Mucosa of rectum (tissue), 2 donors: ENCODE measurements around the gene RNF227.

Experiments used
- H3K27ac ChIP-seq, 2 donors: one replicate each; pipeline ENCODE4 v1.7.0; 2013; ENCODE audit warnings: inconsistent platforms in 2 of 2, low read depth in 2 of 2, low read length in 2 of 2
- H3K27me3 ChIP-seq, 2 donors: one replicate each; pipeline ENCODE4 v1.7.0; 2013; ENCODE audit warnings: low read length in 2 of 2; ENCODE audit not compliant: control insufficient read depth in 2 of 2, insufficient read depth in 2 of 2
- H3K36me3 ChIP-seq, 2 donors: one replicate each; pipeline ENCODE4 v1.7.0; 2013; ENCODE audit warnings: low read length in 2 of 2; ENCODE audit not compliant: control insufficient read depth in 2 of 2, insufficient read depth in 2 of 2
- H3K4me1 ChIP-seq, 2 donors: one replicate each; pipeline ENCODE4 v1.7.0; 2013; ENCODE audit warnings: low read length in 2 of 2, mild to moderate bottlenecking in 1 of 2; ENCODE audit not compliant: control insufficient read depth in 2 of 2, insufficient read depth in 2 of 2
- H3K4me3 ChIP-seq, 2 donors: one replicate each; pipeline ENCODE4 v1.7.0; 2013; ENCODE audit warnings: low read length in 2 of 2
- H3K9ac ChIP-seq, 2 donors: one replicate each; pipeline ENCODE4 v1.7.0; 2013; ENCODE audit warnings: low read length in 2 of 2, low read depth in 1 of 2, mild to moderate bottlenecking in 1 of 2
- H3K9me3 ChIP-seq, 2 donors: one replicate each; pipeline ENCODE4 v1.7.0; 2013; ENCODE audit warnings: low read length in 2 of 2; ENCODE audit not compliant: control insufficient read depth in 2 of 2
- donor health status: healthy.
- donor health status: Normal muscosa, but diverticular disease.

The RNF227 gene

GRCh38 chr17:7946441-7946840 is 30.4 kb upstream of the RNF227 start:
- no peaks in the 10 kb centered on the region for H3K9me3 ChIP-seq
- H3K4me3 ChIP-seq, result no peak overlapping the region
- H3K4me1 ChIP-seq, result no peaks in the 10 kb centered on the region
- no peak overlapping the region for H3K27ac ChIP-seq
- H3K36me3 ChIP-seq, result peaks cover 34 to 59% of the 10 kb centered on the region in 2 donors
- H3K9ac ChIP-seq, result no peak overlapping the region
- no peaks in the 10 kb centered on the region for H3K27me3 ChIP-seq

- no peaks in the 10 kb centered on the region for H3K9me3 ChIP-seq
- H3K4me1 ChIP-seq, result no peaks in the 10 kb centered on the region
- peak overlapping the region in 1 of 2 donors; percentile 3 for H3K9ac ChIP-seq
- H3K27me3 ChIP-seq, result no peaks in the 10 kb centered on the region
- H3K27ac ChIP-seq, result no peak overlapping the region
- no peak overlapping the region for H3K4me3 ChIP-seq
- peaks cover 37 to 63% of the 10 kb centered on the region in 2 donors for H3K36me3 ChIP-seq
Measured at GRCh38 chr17:7945651-7946050, 29.6 kb upstream of the RNF227 start.

DNA sequence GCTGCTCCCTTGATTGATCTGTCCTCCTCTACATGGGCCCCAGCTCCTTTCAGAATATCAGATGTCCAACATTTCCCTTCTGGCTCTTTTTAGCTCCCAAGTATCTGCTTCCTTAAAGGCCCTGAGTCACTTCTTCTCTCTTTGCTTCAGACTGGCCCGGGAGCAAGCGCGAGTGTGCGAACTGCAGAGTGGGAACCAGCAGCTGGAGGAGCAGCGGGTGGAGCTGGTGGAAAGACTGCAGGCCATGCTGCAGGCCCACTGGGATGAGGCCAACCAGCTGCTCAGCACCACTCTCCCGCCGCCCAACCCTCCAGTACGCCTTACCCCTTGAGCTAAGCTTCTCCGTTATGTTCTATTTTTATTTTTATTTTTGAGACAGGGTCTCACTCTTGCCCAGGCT is 28.2 kb upstream of the RNF227 start:
- no peaks in the 10 kb centered on the region for H3K9me3 ChIP-seq
- no peaks in the 10 kb centered on the region for H3K4me1 ChIP-seq
- H3K9ac ChIP-seq, result no peak overlapping the region
- H3K27me3 ChIP-seq, result no peaks in the 10 kb centered on the region
- peaks cover 50 to 76% of the 10 kb centered on the region in 2 donors for H3K36me3 ChIP-seq
- no peak overlapping the region for H3K27ac ChIP-seq
- no peak overlapping the region for H3K4me3 ChIP-seq

GRCh38 chr17:7943291-7943690 is 27.2 kb upstream of the RNF227 start:
- Histone ChIP-seq H3K4me1 (no peaks in the 10 kb centered on the region), H3K9ac (no peak overlapping the region), H3K27ac (no peak overlapping the region), H3K9me3 (no peaks in the 10 kb centered on the region), H3K36me3 (peaks cover 50 to 70% of the 10 kb centered on the region in 2 donors), H3K27me3 (no peaks in the 10 kb centered on the region), H3K4me3 (no peak overlapping the region)

DNA sequence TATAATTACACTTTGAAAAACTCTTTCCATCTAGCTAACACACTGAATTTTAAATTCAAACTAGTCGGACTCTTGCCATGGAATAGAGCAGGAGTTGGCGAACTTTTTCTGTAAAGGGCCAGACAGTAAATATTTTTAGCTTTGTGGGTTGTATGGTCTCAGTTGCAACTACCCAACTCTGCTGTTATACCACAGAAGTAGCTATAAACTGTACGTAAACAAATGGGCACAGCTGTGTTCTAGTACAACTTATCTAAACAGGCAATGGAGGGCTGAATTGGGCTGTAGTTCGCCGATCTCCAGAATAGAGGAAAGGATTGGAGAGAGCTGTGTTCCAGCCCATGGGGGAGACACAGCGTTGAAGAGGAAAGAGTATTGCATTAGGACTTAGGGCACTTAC is 24.7 kb upstream of the RNF227 start:
- H3K4me1 ChIP-seq, result no peaks in the 10 kb centered on the region
- no peaks in the 10 kb centered on the region for H3K9me3 ChIP-seq
- no peak overlapping the region for H3K4me3 ChIP-seq
- H3K27me3 ChIP-seq, result no peaks in the 10 kb centered on the region
- H3K27ac ChIP-seq, result no peak overlapping the region
- H3K9ac ChIP-seq, result no peak overlapping the region
- H3K36me3 ChIP-seq, result peaks cover 49 to 65% of the 10 kb centered on the region in 2 donors

DNA sequence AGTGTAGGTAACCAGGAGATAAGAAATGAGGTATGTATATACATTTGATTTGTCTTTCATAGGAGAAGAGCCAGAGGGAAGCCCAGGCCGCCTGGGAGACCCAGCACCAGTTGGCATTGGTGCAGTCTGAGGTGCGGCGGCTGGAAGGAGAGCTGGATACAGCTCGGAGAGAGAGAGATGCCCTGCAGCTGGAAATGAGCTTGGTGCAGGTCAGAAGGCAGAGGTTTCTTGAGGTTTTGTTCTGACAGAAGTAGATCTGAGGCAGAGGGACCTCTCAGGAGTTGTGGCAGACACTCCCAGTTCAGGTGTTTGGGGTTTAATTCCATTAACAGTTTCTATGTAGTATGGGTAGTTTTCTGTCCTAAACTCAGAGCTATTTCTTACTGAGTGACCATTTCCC is 23.9 kb upstream of the RNF227 start:
- H3K27me3 ChIP-seq, result no peaks in the 10 kb centered on the region
- H3K4me1 ChIP-seq, result no peaks in the 10 kb centered on the region
- no peaks in the 10 kb centered on the region for H3K9me3 ChIP-seq
- H3K27ac ChIP-seq, result no peak overlapping the region
- peaks cover 47 to 64% of the 10 kb centered on the region in 2 donors for H3K36me3 ChIP-seq
- no peak overlapping the region for H3K9ac ChIP-seq
- no peak overlapping the region for H3K4me3 ChIP-seq

- Histone ChIP-seq H3K9me3 (no peaks in the 10 kb centered on the region), H3K36me3 (peaks cover 27 to 38% of the 10 kb centered on the region in 2 donors), H3K4me1 (peaks cover 13 to 16% of the 10 kb centered on the region in 2 donors), H3K9ac (no peak overlapping the region), H3K27ac (no peak overlapping the region), H3K4me3 (no peak overlapping the region), H3K27me3 (no peaks in the 10 kb centered on the region)
Measured at GRCh38 chr17:7935859-7936258, 19.8 kb upstream of the RNF227 start.

DNA sequence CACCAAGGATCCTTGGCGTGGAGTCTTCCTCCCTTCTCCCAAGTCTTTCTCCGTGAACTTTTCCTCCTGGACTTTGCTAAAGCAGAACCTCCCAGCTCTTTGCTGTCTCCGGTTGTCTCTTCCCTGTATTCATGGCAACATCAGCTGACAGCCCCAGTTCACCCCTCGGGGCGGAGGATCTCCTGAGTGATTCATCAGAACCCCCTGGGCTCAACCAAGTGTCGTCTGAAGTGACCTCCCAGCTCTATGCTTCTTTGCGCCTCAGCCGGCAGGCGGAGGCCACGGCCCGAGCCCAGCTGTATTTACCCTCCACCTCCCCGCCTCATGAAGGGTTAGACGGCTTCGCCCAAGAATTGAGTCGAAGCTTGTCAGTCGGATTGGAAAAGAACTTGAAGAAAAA is 16.9 kb upstream of the RNF227 start:
- Histone ChIP-seq H3K4me1 (peaks cover 13 to 16% of the 10 kb centered on the region in 2 donors), H3K36me3 (peaks cover 7 to 19% of the 10 kb centered on the region in 2 donors), H3K27me3 (no peaks in the 10 kb centered on the region), H3K9me3 (no peaks in the 10 kb centered on the region), H3K4me3 (peak overlapping the region; percentile 93 to 99), H3K27ac (peak overlapping the region; percentile 74 to 88), H3K9ac (peak overlapping the region; percentile 92 to 95)

- H3K9ac ChIP-seq, result peak overlapping the region; percentile 92 to 95
- H3K36me3 ChIP-seq, result peaks cover 7 to 19% of the 10 kb centered on the region in 2 donors
- H3K9me3 ChIP-seq, result no peaks in the 10 kb centered on the region
- H3K4me3 ChIP-seq, result peak overlapping the region; percentile 93 to 99
- H3K4me1 ChIP-seq, result peaks cover 13 to 16% of the 10 kb centered on the region in 2 donors
- no peaks in the 10 kb centered on the region for H3K27me3 ChIP-seq
- H3K27ac ChIP-seq, result peak overlapping the region; percentile 74 to 88
Measured at GRCh38 chr17:7932483-7932891, 16.4 kb upstream of the RNF227 start.

DNA sequence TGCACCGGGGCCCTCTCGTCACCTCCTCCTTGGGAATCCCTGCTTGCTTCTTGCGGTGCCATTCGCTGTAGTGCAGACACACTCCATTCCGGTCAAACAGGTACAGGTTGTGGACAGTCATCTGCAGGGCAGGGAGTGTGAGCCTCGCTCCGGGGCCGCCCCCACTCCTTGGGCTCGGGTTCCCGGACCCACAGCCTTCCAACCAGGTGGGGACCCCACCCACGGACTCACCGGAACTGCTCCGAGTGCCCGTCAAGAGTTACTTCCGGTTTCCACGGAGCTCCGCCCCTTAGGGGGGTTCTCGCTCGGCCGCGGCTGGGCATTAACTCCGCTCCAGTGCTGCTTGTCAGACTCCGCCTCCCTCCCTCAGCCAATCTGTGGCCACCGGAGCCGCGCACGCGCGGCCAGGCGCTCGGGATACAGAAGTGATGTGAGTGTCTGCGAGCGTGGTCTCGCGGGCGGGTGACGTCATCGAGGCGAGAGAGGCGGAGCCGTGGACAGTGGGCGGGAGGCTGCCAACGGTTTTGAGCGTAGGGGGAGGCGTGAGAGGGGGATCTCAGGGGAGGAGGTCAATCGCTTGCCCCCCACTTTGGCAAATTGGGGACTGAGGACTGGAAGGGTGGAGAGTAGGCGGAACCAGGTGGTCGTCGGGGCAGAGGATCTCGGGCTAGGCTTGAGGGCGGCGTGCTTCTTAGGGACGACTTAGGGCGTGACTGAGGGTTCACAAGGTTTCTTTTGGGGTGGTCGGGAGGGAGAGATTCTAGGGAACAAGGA is 15.8 kb upstream of the RNF227 start, which contains the start of the genes CNTROB and TRAPPC1:
Gene CNTROB (plus strand): TSS at position 498 of the 774 bp plus-strand sequence. CDS start 874 bp downstream, outside the sequence.
Gene TRAPPC1 (minus strand): TSS at position 238 of the 774 bp plus-strand sequence. CDS start 117 bp downstream, at position 121.
- Histone ChIP-seq H3K9ac (peak within 1 kb of the TSS; percentile 92 to 95), H3K4me3 (peak within 1 kb of the TSS; percentile 93 to 99), H3K4me1 (peaks cover 13 to 16% of the 10 kb centered on the region in 2 donors), H3K36me3 (peaks cover 5 to 14% of the 10 kb centered on the region in 2 donors), H3K27ac (peak within 1 kb of the TSS; percentile 74 to 88), H3K9me3 (no peaks in the 10 kb centered on the region), H3K27me3 (no peaks in the 10 kb centered on the region)
